ENCODE results near the gene ATP11A.

GRCh38 chr13:112887557-112887991 lies 197.7 kb downstream of the ATP11A start:
- TF ChIP-seq POLR2A (IDR thresholded peaks at IDR 0.05; ENCODE audit: low read length) (no peak), GATA1 (IDR thresholded peaks at IDR 0.05; ENCODE audit: low read depth, low read length) (no peak)

Measured in erythroblast (primary cell).